Endothelial cell of umbilical vein (primary cell): ENCODE measurements around the gene NAV2. TPM values are rescaled to one million over a fixed set of nuclear protein-coding genes. Genes with fewer than 3 reads are reported as not detected.

Experiments used
- BruUV-seq: library from RNA; stranded (reverse); fragments of 400-500 nt; replicated peaks from 2 replicates; lab custom pipeline; 2021; lab: Mats Ljungman, UMichigan
- CTCF ChIA-PET: fragments of 300-600, 350-600 bp; sonication (Branson Sonifier 250); formaldehyde crosslinking; loops from one replicate; lab custom pipeline; 2021; ENCODE audit warnings: antibody characterized with exemption, inconsistent platforms; lab: Charles Lee
- POLR2A ChIA-PET: fragments of 300-600, 350-600 bp; sonication (Branson Sonifier 250); formaldehyde crosslinking; loops from one replicate; lab custom pipeline; 2021; ENCODE audit warnings: antibody characterized with exemption, inconsistent platforms; lab: Charles Lee
- DNase-seq: peaks from one replicate; pipeline ENCODE4 v3.0.0-alpha.2; 2011; ENCODE audit warnings: low read depth, low spot score
- FAIRE-seq: peaks from 2 replicates; lab custom pipeline; 2011; peaks lifted over from hg19 to GRCh38; lab: Jason Lieb, UNC
- H2AFZ ChIP-seq: 2 replicates; pipeline ENCODE4 v1.6.0; 2012; ENCODE audit warnings: low read depth, low read length, control low read depth, inconsistent platforms
- H3K27ac ChIP-seq: 2 replicates; pipeline ENCODE4 v1.5.1; 2011; ENCODE audit warnings: low read depth, mild to moderate bottlenecking, control low read depth, low read length, moderate library complexity; ENCODE audit not compliant: insufficient read depth
- H3K27me3 ChIP-seq, 2 experiments: 2 replicates each; pipeline versions ENCODE4 v1.6.0 to v1.6.1; 2011; ENCODE audit warnings: low read length in 2 of 2, mixed read lengths in 1 of 2; ENCODE audit not compliant: control insufficient read depth in 2 of 2, insufficient read depth in 2 of 2
- H3K36me3 ChIP-seq, 2 experiments: 2 replicates in 1 of 2; 3 replicates in 1 of 2; pipeline ENCODE4 v1.5.1; 2011; ENCODE audit warnings: low read length in 2 of 2, mild to moderate bottlenecking in 1 of 2, moderate library complexity in 1 of 2; ENCODE audit not compliant: control insufficient read depth in 2 of 2, insufficient read depth in 2 of 2; ENCODE audit errors: extremely low read depth in 1 of 2
- H3K4me1 ChIP-seq: 3 replicates; pipeline ENCODE4 v1.5.1; 2011; ENCODE audit warnings: mild to moderate bottlenecking, low read length; ENCODE audit not compliant: control insufficient read depth, insufficient read depth; ENCODE audit errors: extremely low read depth
- H3K4me2 ChIP-seq: 2 replicates; pipeline ENCODE4 v1.6.1; 2011; ENCODE audit warnings: low read length, control low read depth, mixed read lengths; ENCODE audit not compliant: insufficient read depth
- H3K4me3 ChIP-seq, 3 experiments: fragments of 200-600 bp in 1 of 3; sonication (generic), shearing (Covaris generic) in 1 of 3; replicated peaks in 1 of 3; 2 replicates each; pipeline ENCODE4 v1.5.1; 2011 to 2016; ENCODE audit warnings: control low read depth in 3 of 3, low read length in 3 of 3, mild to moderate bottlenecking in 2 of 3, inconsistent platforms in 1 of 3, low read depth in 1 of 3, moderate library complexity in 1 of 3; ENCODE audit not compliant: insufficient read depth in 1 of 3
- H3K79me2 ChIP-seq: 2 replicates; pipeline ENCODE4 v1.6.0; 2012; ENCODE audit warnings: low read length, inconsistent platforms; ENCODE audit not compliant: control insufficient read depth, insufficient read depth
- H3K9ac ChIP-seq: replicated peaks from 2 replicates; pipeline ENCODE3; 2011; ENCODE audit warnings: low read length, control low read depth; ENCODE audit not compliant: insufficient read depth; ENCODE audit errors: extremely low read depth
- H3K9me1 ChIP-seq: replicated peaks from 3 replicates; pipeline ENCODE4 v1.6.0; 2011; ENCODE audit warnings: mild to moderate bottlenecking, low read length; ENCODE audit not compliant: control insufficient read depth, insufficient read depth; ENCODE audit errors: extremely low read depth
- H3K9me3 ChIP-seq: replicated peaks from 2 replicates; pipeline ENCODE4 v1.5.1; 2012; ENCODE audit warnings: low read length, inconsistent platforms; ENCODE audit not compliant: control insufficient read depth, insufficient read depth
- H4K20me1 ChIP-seq: replicated peaks from 2 replicates; pipeline ENCODE3; 2011; ENCODE audit warnings: mild to moderate bottlenecking, low read length; ENCODE audit not compliant: control insufficient read depth, insufficient read depth; ENCODE audit errors: extremely low read depth
- EZH2 ChIP-seq: IDR thresholded peaks from 2 replicates; pipeline ENCODE4 v1.6.1; 2012; ENCODE audit warnings: borderline replicate concordance, low read depth, mild to moderate bottlenecking, moderate library complexity, low read length, inconsistent platforms; ENCODE audit not compliant: severe bottlenecking
- FOS ChIP-seq: IDR thresholded peaks from 2 replicates; pipeline ENCODE4 v1.6.1; 2011; ENCODE audit warnings: mild to moderate bottlenecking, low read length, moderate library complexity, borderline replicate concordance; ENCODE audit not compliant: insufficient read depth
- GATA2 ChIP-seq: IDR thresholded peaks from 2 replicates; pipeline ENCODE4 v1.7.0; 2011; ENCODE audit warnings: low read depth, mild to moderate bottlenecking, moderate library complexity, mixed read lengths, low read length; ENCODE audit not compliant: insufficient read length, insufficient read depth
- JUN ChIP-seq: IDR thresholded peaks from 2 replicates; pipeline ENCODE4 v1.6.1; 2011; ENCODE audit warnings: borderline replicate concordance, low read depth; ENCODE audit not compliant: insufficient read length, insufficient read depth
- MYC ChIP-seq: IDR thresholded peaks from one replicate; pipeline ENCODE4 v1.6.1; 2011; ENCODE audit warnings: mild to moderate bottlenecking, low read depth, low read length
- POLR2A ChIP-seq: IDR thresholded peaks from 2 replicates; pipeline ENCODE4 v1.6.1; 2012; ENCODE audit warnings: low read depth, mild to moderate bottlenecking, control low read depth, low read length
- POLR2AphosphoS5 ChIP-seq: IDR thresholded peaks from 2 replicates; pipeline ENCODE4 v1.6.1; 2012; ENCODE audit warnings: low read depth, mild to moderate bottlenecking, control low read depth, low read length, moderate library complexity; ENCODE audit not compliant: insufficient read depth
- dilution Hi-C: fragments of 300-500 bp; cut with MboI; formaldehyde crosslinking; loops from one replicate; pipeline ENCODE4 v1.15.0; 2019; ENCODE audit warnings: low sequenced_read_pairs; ENCODE audit not compliant: extremely low pct_ligation_motif_present
- intact Hi-C: fragments of 100-400 bp; cut with micrococcal nuclease; formaldehyde crosslinking; loops from one replicate; pipeline ENCODE4 v1.10.0; 2022
- polyA plus RNA-seq, 4 experiments: library from polyadenylated mRNA; depleted of rRNA in 3 of 4; stranded (reverse) in 3 of 4; unstranded in 1 of 4; fragments of >200 nt; gene quantifications; 2 replicates each; pipeline versions ENCODE4 v1.2.1 to v1.2.3, GENCODE V29; 2011 to 2012; ENCODE audit warnings: missing spikeins in 1 of 4
- total RNA-seq: library from RNA; stranded (reverse); gene quantifications from 2 replicates; pipeline ENCODE4 v1.2.3, GENCODE V29; 2021
- TF ChIP-seq, protein P1 (sequence below), 2 donors: IDR thresholded peaks; 1 replicate in 1 of 2; 2 replicates in 1 of 2; pipeline ENCODE4 v1.5.1; 2011; ENCODE audit warnings: low read length in 2 of 2, mild to moderate bottlenecking in 2 of 2, moderate library complexity in 2 of 2, control low read depth in 1 of 2, inconsistent platforms in 1 of 2, low read depth in 1 of 2; ENCODE audit not compliant: insufficient read depth in 1 of 2; ENCODE audit errors: extremely low read depth in 1 of 2
- TF ChIP-seq, protein P2 (sequence below): IDR thresholded peaks from 2 replicates; pipeline ENCODE4 v1.6.1; 2011; ENCODE audit not compliant: insufficient read depth, insufficient read length

NAV2 gene
- total and polyA plus RNA-seq, 2 donors (not counting 3 experiments of a cell fraction or from before 2014, with no cell fraction given): 10.9 to 68.0 TPM

DNA sequence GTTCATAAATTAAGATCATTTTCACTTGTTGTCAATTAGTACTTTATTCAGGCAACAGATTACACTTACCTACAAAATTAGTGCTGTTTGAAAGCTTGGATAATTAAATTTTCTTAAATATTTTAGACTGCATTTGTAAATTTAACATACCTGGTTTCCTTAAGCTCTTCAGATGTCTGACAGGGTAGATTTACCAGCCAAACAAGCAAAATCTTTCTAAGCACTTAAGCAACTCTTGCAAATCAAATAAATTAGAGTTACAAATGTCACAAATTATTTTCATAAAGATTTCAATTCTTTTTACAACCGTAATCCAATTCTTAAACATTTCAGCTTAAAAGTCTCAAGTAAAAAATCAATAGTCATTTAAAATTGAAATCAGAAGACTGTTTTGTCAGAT is 317.8 kb downstream of the NAV2 start:
- no peak overlapping the region for H2AFZ ChIP-seq
- H3K4me2 ChIP-seq: no peak overlapping the region
- H3K9me1 ChIP-seq: no peaks in the 10 kb centered on the region
- POLR2A ChIA-PET: no interaction called here
- dilution Hi-C loops: no loop called here
- H3K4me3 ChIP-seq: no peak overlapping the region
- no peaks in the 10 kb centered on the region for H3K36me3 ChIP-seq
- TF ChIP-seq EZH2 (no peak), MYC (no peak), FOS (no peak), GATA2 (no peak), JUN (no peak), POLR2A (no peak), POLR2AphosphoS5 (no peak)
- TF ChIP-seq, protein P1, sequence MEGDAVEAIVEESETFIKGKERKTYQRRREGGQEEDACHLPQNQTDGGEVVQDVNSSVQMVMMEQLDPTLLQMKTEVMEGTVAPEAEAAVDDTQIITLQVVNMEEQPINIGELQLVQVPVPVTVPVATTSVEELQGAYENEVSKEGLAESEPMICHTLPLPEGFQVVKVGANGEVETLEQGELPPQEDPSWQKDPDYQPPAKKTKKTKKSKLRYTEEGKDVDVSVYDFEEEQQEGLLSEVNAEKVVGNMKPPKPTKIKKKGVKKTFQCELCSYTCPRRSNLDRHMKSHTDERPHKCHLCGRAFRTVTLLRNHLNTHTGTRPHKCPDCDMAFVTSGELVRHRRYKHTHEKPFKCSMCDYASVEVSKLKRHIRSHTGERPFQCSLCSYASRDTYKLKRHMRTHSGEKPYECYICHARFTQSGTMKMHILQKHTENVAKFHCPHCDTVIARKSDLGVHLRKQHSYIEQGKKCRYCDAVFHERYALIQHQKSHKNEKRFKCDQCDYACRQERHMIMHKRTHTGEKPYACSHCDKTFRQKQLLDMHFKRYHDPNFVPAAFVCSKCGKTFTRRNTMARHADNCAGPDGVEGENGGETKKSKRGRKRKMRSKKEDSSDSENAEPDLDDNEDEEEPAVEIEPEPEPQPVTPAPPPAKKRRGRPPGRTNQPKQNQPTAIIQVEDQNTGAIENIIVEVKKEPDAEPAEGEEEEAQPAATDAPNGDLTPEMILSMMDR (IDR thresholded peaks at IDR 0.05; ENCODE audit: extremely low read depth in 1 of 2, insufficient read depth in 1 of 2, low read depth in 1 of 2, low read length in 2 of 2): no peak
- TF ChIP-seq, protein P2, sequence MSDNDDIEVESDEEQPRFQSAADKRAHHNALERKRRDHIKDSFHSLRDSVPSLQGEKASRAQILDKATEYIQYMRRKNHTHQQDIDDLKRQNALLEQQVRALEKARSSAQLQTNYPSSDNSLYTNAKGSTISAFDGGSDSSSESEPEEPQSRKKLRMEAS: no peak
- H3K27ac ChIP-seq: no peak overlapping the region
- BruUV-seq: no TSS peak
- peak; percentile 4 for FAIRE-seq
- no peaks in the 10 kb centered on the region for H3K27me3 ChIP-seq
- no peaks in the 10 kb centered on the region for H4K20me1 ChIP-seq
- no peaks in the 10 kb centered on the region for H3K79me2 ChIP-seq
- no peak overlapping the region for H3K9ac ChIP-seq
- CTCF ChIA-PET: interaction anchor here (1.1 to 1.7 kb wide), 3 partner anchors 12 to 78 kb away, joined by 4 to 6 read pairs (median 5); no protein-coding TSS in a partner anchor
- DNase-seq: no peak
- intact Hi-C loops: no loop called here
- H3K4me1 ChIP-seq: no peaks in the 10 kb centered on the region
- no peaks in the 10 kb centered on the region for H3K9me3 ChIP-seq
